ENCODE results near the gene IQCK.
A peak's percentile ranks its signal among the peaks of the same experiment; 100 is the strongest.

IQCK gene

GRCh38 chr16:19864566-19864965 is 146.5 kb downstream of the IQCK start:
- DNase-seq, result no peak

DNA sequence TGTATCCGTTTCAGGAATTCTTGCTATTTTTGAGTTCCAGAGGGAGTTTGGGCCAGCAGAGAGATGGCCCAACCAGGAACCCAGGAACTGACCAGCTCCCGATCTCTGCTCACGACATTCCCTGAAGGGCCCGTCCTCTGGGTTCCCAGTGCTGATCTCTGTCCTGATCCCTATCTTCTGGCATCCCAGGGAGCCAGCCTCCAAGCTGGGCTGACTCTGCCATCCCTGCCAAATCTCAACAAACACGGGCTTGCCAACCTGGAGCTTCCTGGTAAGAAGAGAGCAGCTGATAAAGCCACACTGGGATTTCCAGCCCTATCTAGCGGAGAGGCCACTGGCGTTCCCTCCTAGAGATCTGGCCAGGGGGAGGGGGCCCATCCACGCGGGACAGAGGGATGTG is 150.3 kb downstream of the IQCK start:
- no peak for DNase-seq

DNA sequence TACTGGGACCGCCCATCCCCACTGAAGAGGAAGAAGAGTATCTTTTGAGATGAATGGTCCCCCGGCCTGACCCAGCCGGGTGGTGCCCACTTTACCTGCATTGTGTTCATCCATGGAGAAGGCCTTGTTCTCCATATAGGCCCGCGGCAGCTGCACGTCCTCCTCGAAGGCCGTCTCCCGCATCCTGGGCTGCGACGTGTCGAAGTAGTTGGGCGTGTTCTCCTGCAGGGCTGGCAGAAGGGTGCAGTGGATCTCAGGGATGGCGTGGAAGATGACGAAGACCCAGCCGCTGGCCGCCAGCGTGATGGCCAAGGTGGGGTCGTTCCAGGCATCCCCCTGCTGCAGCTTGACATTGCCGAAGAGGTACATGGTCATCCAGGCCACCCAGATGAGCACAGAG is 153.7 kb downstream of the IQCK start:
- no peak for DNase-seq

- no peak for DNase-seq
Measured at GRCh38 chr16:19872179-19872863, 154.2 kb downstream of the IQCK start.

DNA sequence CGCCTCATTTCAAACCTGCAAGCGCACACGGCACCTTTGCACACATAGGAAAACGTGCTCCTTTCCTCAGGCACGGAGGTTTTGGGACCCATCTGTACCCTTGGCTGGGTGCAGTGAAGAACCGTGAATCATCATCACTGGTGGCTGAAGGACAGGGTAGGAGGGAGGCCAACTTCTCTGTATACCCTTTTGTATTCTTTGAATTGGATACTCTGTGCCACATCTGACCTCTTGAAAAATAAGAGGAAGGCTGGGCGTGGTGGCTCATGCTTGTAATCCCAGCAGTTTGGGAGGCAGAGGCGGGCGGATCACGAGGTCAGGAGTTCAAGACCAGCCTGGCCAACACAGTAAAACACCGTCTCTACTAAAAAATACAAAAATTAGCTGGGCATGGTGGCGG is 154.9 kb downstream of the IQCK start:
- DNase-seq, result no peak

DNA sequence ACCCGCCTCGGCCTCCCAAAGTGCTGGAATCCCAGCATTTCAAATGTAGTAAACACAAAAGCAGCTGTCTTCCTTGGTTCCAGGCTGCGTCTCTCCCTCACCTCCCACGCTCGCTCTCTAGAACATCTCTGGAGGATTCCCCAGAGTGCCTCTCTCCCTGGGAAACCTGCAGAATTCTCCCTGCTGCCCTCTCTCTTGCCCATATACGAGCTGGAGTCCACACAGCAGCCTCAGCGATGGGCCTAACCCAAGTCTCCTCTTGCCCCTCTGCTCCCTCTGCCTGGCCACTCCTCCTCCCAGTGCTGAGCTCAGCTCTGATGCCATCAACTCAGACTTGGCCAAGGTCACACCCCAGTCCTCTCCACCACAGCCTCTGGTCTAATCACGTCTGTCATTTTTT is 156.0 kb downstream of the IQCK start:
- no peak for DNase-seq

- no peak for DNase-seq
Measured at GRCh38 chr16:19874851-19875546, 156.9 kb downstream of the IQCK start.

DNA sequence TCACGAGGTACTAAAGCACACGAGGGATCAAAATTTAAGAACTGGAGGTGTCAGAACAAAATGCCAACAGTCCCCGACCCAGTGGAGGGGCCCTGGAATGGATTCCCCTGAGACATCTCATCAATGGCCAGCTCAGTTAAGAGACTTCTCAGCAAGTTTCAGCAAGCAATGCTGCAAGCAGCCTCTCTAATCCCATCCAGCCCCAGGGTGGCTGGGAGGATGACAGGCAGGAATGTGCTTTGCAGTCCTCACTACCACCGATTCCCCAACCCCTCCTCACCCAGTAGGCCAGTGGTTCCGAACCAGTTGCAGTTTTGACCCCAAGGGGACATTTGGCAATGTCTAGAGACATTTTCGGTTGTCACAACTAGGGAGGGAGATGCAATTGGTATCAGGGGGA is 157.8 kb downstream of the IQCK start:
- DNase-seq, result no peak

GRCh38 chr16:19876501-19877059 is 158.5 kb downstream of the IQCK start:
- peak; percentile 58 for DNase-seq

GRCh38 chr16:19878757-19879156 is 160.7 kb downstream of the IQCK start:
- no peak for DNase-seq

- DNase-seq, result peak; percentile 85
Measured at GRCh38 chr16:19879241-19879792, 161.2 kb downstream of the IQCK start.

GRCh38 chr16:19881028-19881427 is 163.0 kb downstream of the IQCK start:
- DNase-seq, result no peak

GRCh38 chr16:19881783-19882182 is 163.7 kb downstream of the IQCK start:
- no peak for DNase-seq

- no peak for DNase-seq
Measured at GRCh38 chr16:19882186-19882585, 164.1 kb downstream of the IQCK start.

- no peak for DNase-seq
Measured at GRCh38 chr16:19882646-19883045, 164.6 kb downstream of the IQCK start.

GRCh38 chr16:19883296-19883965 is 165.4 kb downstream of the IQCK start:
- no peak for DNase-seq

DNA sequence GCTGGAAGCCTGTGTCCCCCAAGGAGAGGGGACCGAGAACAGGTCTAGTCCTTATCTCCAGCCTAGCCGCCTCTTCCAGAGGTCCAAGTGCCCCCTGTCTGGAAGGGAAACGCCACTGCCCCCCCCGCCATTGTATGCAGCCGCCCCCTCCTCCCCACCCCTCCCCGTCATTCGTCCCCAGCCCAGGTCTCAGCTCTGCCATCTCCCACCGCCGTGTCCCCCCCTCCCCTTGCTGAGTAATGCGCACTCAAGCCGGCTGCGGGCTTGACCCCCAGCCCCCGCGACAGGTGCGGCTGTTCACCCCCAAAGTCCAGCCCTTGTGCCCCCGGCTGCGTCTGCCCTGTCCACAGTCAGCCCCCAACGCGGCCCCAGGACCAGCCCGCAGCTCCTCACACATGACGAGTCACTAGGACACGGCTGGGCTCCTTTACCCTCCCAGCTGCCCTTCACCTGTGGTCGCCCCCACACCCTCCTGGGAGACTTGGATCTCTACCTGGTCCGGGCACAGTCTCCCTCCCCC is 166.0 kb downstream of the IQCK start:
- DNase-seq, result no peak

DNA sequence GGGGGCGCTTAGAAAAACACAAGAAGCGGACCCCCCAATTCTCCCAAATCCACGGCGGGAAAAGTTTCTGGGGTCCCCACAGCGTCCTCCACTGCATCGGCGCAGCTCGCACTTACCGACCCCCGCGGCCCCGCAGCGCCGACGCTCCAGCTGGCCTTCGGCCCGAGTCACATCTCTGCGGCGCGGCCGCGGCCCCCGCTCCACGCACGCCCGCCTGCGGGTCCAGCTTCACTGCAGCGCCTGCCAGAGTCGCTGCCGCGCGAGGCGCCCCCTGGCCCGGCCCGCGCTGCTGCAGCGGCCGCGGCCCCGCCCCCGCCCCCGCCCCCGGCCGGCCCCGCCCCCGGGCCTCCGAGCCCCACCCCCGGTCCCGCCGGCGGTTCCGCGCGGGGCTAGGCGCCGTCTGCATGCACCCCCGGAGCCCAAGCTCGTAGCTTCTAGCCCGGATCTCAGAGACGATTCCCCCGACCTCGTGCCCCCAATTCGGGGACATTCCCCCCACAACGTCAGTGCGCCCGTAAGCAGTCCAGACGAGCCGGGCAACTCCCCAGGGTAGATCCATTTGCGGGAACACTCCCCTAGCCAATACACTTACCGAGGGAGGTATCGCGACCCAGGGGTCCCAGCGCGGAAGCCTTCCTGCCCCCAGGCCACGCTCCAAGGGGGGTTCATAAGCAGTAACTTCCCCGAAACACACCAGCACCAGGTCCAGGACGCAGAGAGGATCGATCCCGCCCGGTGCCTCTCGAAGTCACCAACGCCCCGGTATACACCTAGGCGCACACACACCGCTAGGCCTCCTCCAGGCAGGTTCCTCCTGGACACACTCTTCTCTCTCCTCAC is 166.8 kb downstream of the IQCK start, which contains the start of gene GPRC5B:
Gene GPRC5B, minus strand, starts transcription at position 238 of the 840 bp plus-strand sequence. CDS start 12,003 bp downstream, outside the sequence.
- DNase-seq, result peak; percentile 31

- DNase-seq, result no peak
Measured at GRCh38 chr16:19885451-19886072, 167.5 kb downstream of the IQCK start.

DNA sequence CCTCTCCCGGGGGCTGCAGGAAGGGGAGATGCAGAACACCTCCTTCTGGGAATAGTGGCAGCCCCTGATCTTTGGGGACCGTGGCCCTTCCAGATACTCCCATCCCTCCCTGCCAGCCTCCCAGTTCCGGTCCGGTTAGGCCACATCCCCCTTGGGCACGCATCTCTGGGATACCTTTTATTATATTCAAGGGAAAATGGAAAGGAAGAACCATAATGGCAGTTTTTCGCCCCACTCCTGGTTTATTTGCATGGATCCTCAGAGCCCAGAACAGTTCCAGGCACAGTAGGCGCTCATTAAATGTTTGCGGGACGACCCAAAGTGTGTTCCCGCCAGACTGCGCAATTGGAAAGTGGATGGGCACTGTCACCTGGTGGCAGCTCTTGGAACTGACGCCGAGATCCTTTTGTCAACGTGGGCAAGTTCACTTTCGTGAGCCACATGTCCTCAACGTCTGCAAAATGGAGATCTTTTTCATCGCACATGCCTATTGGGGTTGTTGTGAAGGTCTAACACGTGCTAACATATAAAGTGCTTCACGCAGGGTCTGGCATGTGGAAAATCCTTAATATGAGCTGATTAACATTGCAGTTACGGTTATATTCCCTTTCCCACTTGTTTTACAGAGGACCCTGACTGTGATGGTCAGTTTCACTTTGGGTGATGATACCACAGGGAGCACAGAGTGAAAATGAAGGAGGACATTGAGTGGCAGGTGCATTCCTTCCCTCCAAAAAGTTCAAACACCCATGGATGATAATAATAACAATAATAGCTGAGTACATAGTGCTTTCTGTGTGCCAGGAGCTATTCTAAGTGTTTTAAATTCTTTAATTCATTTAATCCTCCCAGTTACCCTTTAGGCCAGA is 168.2 kb downstream of the IQCK start:
- peak; percentile 69 for DNase-seq

- no peak for DNase-seq
Measured at GRCh38 chr16:19888834-19889233, 170.8 kb downstream of the IQCK start.

Measured in NCI-H2171 (cell line).